HL-60/S4 treated with retinoic acid at 250 ng/mL for 4 days and 3 days (cell line): ENCODE measurements around the gene SMYD1.
"Not testable (repeated sequence)": the region's sequence is repeated elsewhere in the genome, so short reads cannot be mapped to it uniquely, and the experiment has no call there.

Source experiments
- in situ Hi-C: fragments of 300-500 bp; cut with MboI; formaldehyde crosslinking; loops from 2 replicates; pipeline ENCODE4 v1.7.0; 2022; ENCODE audit warnings: low sequenced_read_pairs

The SMYD1 gene

DNA sequence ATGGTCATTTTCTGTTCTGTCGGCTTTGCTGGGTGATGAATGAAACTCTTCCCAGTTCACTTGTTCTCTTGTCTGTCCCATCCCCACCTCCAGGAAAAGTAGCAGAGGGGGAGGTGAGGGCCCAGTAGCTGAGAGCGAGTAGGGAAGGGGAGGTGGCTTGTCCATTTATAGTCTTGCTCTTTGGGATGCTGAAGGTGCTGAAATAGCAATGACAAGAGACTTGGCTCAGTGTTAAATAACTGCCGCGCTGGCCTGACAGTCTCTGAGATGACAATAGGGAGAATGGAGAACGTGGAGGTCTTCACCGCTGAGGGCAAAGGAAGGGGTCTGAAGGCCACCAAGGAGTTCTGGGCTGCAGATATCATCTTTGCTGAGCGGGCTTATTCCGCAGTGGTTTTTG lies at the start of gene SMYD1:
Gene SMYD1 (plus strand): TSS at position 228 of the 400 bp plus-strand sequence. CDS start 40 bp downstream, at position 268.
- in situ Hi-C loops, result no loop called here

- in situ Hi-C loops, result not testable (repeated sequence)
Measured at GRCh38 chr2:88018077-88018805, 49.4 kb upstream of the SMYD1 start.

- in situ Hi-C loops, result no loop called here
Measured at GRCh38 chr2:88018909-88019308, 48.7 kb upstream of the SMYD1 start.

DNA sequence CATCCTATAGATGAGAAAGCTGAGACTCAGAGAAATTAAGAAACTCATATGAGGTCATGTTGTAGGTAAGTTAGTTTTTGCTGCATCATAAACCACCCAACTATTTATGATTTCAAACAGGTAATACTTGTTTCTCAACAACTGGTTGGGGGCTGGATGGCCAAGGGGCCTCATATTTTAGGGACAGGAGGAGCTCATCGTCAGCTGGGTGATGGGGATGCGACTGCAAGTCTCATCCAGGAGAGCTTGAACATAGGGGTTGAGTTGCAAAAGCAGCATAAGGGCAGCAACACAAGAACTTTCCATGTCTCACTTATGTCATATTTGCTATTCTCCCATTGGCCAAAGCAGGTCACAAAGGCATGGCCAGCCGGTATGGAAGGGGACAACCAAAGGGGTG lies 47.6 kb upstream of the SMYD1 start:
- in situ Hi-C loops, result no loop called here

- in situ Hi-C loops, result no loop called here
Measured at GRCh38 chr2:88022669-88022921, 45.0 kb upstream of the SMYD1 start.

DNA sequence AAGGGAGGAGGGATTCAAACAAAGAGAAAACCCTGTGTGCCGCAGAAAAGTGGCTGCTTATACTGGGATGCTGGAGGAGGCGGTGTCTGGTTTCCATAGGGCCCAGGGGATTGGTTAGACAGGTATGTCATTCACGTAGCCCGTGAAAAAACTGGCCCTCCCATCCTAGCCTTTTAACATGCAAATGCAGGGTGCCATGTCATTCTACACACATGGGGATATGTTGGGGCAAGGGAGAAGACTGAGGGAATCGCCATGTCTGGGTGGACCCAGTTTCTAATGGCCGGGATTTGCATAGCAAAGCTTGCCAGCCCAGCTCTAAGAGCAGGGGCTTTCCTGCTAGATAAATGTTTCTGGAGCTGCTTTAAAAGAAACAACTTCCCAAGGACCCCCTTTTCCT lies 43.1 kb upstream of the SMYD1 start:
- in situ Hi-C loops, result no loop called here

- in situ Hi-C loops, result no loop called here
Measured at GRCh38 chr2:88027697-88028389, 39.8 kb upstream of the SMYD1 start.

DNA sequence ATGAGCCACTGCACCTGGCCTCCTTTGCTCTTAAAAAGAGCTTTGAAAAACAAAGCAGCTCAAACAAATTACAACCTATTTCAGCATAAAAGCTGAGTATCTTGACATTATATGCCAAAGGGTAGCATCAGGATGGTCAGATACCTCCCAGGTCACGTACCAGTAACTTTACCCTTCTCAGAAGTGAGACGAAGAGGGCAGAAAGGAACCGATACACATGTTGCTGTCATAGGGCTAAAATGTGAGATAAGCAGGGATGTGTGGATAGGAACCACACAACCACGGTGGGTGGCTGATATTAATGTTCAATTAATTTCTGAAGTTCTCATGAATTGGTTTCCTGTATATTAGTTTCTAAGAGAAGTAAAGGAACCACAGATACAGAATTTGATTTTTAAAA lies 38.7 kb upstream of the SMYD1 start:
- in situ Hi-C loops, result no loop called here

DNA sequence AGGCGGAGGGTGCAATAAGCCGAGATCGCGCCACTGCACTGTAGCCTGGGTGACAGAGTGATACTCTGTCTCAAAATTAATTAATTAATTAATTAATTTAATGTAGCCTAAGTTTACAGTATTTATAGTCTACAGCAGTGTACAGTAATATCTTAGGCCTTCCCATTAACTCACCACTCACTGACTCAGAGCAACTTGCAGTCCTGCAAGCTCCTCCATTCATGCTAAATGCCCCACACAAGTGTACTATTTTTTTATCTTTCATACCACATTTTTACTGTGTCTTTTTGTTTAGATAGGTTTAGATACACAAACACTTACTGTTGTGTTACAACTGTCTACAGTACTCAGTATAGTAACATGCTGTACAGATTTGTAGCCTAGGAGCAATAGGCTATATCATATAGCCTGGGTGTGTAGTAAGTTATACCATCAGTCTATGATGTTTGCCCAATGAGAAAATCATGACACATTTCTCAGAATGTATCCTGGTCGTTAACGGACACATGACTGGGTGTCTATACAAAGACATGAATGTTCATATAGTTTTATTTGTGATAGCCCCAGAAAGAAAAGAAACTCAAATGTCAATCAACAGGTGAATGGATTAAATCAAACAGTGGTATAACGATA lies 35.4 kb upstream of the SMYD1 start:
- in situ Hi-C loops, result no loop called here

- in situ Hi-C loops, result no loop called here
Measured at GRCh38 chr2:88036182-88036581, 31.4 kb upstream of the SMYD1 start.

DNA sequence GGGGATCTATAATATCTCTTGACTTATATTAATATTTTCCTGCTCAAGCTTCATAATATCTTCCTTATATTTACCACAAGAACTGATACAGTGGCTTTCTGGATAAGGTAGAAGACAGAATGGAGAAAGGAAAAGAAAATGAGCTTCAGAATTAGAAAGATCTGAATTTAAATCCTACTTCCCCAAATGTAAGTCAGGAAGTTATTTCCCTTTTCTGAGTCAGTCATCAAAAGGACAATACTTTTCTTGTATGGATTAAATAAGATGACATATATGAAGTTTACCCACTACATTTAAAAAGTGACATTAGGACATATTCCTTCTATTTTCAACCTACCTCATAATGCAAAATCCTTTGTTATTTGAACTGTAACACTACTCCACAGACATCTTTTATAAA lies 31.0 kb upstream of the SMYD1 start:
- in situ Hi-C loops, result no loop called here

GRCh38 chr2:88038263-88039105 lies 29.1 kb upstream of the SMYD1 start:
- in situ Hi-C loops, result no loop called here

- in situ Hi-C loops, result no loop called here
Measured at GRCh38 chr2:88042476-88042875, 25.1 kb upstream of the SMYD1 start.

DNA sequence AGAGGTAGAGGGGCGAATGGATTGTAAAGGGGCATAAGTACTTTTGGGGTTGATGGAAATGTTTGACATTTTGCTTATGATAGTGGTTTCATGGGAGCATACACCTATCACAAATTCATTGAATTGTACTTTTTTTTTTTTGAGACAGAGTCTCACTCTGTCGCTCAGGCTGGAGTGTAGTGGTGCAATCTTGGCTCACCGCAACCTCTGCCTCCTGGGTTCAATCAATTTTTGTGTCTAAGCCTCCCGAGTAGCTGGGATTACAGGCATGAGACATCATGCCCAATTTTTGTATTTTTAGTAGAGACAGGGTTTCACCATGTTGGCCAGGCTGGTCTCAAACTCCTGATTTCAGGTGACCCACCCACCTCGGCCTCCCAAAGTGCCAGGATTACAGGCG lies 22.1 kb upstream of the SMYD1 start:
- in situ Hi-C loops, result not testable (repeated sequence)

- in situ Hi-C loops, result no loop called here
Measured at GRCh38 chr2:88048541-88048940, 19.1 kb upstream of the SMYD1 start.

DNA sequence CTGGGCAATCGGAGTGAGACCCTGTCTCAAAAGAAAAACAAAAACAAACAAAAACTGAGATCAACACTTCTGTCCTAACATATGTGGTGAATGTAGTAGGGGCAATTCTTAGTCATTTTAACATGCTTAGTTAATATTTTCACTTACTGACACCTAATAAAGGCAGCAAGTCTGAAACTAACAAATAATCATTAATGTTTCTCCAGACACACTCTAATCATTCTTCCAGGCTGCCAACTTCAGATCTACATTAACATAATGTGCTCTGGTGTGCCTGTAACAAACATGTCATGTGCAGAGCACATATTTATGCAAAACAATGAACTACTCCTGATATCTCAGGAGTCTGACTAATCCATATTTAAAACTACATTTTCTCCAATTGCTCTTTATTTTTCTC lies 18.0 kb upstream of the SMYD1 start:
- in situ Hi-C loops, result loop anchor here (10.0 kb wide), 1 partner anchor 105 kb away; no protein-coding TSS in a partner anchor

DNA sequence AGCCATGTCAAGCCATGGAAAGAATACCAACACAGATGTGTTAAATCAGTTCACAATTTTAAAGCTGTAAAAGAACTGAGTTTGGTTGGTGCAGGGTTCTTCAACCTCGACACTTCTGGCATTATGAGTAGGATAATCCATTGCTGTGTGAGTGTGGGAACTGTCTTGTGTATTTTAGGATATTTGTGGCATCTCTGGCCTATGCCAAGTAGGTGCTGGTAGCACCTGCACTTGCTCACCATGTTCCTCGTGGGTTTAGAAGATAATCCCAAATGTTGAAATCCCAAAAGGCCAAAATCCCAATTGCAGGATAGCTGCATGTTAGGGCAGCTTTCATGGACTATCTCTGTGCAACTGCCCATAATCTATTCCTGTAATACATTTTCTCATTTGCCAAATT lies 15.8 kb upstream of the SMYD1 start:
- in situ Hi-C loops, result loop anchor here (10.0 kb wide), 1 partner anchor 103 kb away; no protein-coding TSS in a partner anchor

- in situ Hi-C loops, result loop anchor here (10.0 kb wide), 1 partner anchor 102 kb away; no protein-coding TSS in a partner anchor
Measured at GRCh38 chr2:88053296-88053695, 14.3 kb upstream of the SMYD1 start.

DNA sequence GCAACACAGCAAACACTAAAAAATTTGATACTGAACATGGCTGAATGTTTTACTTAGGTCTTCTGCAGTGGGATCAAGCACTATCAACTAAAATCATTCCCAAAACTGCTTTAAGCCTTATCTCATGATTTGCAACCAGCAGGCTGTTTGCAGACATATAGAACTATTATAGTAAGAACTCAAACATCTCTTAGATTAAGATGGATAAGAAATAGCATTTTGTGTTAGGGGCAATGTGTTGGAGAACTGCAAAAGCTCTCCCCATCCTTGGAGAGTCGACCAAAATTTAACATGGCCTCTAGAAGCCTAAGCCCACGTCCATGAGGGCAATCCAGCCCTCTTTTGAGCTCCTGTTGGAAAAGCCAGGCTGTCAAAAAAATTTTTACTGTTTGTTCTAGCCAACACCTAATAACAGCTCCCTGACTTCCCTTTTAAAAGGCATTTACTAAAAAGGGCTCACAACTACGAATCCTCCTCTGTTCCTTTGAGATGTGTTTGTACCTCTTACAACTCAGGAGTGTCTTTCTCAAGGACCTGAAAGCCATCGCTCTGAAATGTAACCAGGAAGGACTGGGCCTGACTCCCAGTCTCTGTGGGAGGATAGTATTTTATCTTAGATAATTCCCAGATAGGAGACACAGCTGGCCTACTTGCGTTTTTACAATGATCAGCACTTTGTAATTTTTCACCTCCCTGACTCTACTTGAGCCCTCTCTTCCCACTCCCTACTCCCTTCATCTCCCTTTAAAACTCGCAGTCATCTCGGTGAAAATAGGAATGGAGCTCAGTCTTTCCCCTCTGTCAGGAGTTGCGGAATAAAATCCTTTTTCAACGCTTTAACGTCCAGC lies 13.5 kb upstream of the SMYD1 start:
- in situ Hi-C loops, result loop anchor here (10.0 kb wide), 1 partner anchor 101 kb away; no protein-coding TSS in a partner anchor

- in situ Hi-C loops, result loop anchor here (10.0 kb wide), 1 partner anchor 100 kb away; no protein-coding TSS in a partner anchor
Measured at GRCh38 chr2:88054782-88055370, 12.7 kb upstream of the SMYD1 start.
